ENCODE data around the gene RPS6KA2.

RPS6KA2 gene

GRCh38 chr6:166650824-166651807, 24.1 kb upstream of the RPS6KA2 start:
- TF ChIP-seq CTCF (IDR thresholded peaks at IDR 0.05; ENCODE audit: extremely low read depth, insufficient read depth, missing control alignments) = no peak
- DNase-seq (ENCODE audit: low spot score) = no peak
- in situ Hi-C loops (cut with MboI; ENCODE audit: low pct_unique_long_range_greater_than_20kb, low sequenced_read_pairs, unreplicated experiment) = no loop called here

- in situ Hi-C loops (cut with MboI; ENCODE audit: low pct_unique_long_range_greater_than_20kb, low sequenced_read_pairs, unreplicated experiment) = no loop called here
- no peak for DNase-seq (ENCODE audit: low spot score)
- TF ChIP-seq CTCF (IDR thresholded peaks at IDR 0.05; ENCODE audit: extremely low read depth, insufficient read depth, missing control alignments) = no peak
Measured at GRCh38 chr6:166650047-166650446, 23.0 kb upstream of the RPS6KA2 start.

- in situ Hi-C loops (cut with MboI; ENCODE audit: low pct_unique_long_range_greater_than_20kb, low sequenced_read_pairs, unreplicated experiment) = no loop called here
- no peak for DNase-seq (ENCODE audit: low spot score)
- no peak for TF ChIP-seq CTCF (IDR thresholded peaks at IDR 0.05; ENCODE audit: extremely low read depth, insufficient read depth, missing control alignments)
Measured at GRCh38 chr6:166648846-166649245, 21.8 kb upstream of the RPS6KA2 start.

- no peak for DNase-seq (ENCODE audit: low spot score)
- in situ Hi-C loops (cut with MboI; ENCODE audit: low pct_unique_long_range_greater_than_20kb, low sequenced_read_pairs, unreplicated experiment) = no loop called here
- TF ChIP-seq CTCF (IDR thresholded peaks at IDR 0.05; ENCODE audit: extremely low read depth, insufficient read depth, missing control alignments) = no peak
Measured at GRCh38 chr6:166647896-166648295, 20.8 kb upstream of the RPS6KA2 start.

GRCh38 chr6:166646716-166647115, 19.7 kb upstream of the RPS6KA2 start:
- in situ Hi-C loops (cut with MboI; ENCODE audit: low pct_unique_long_range_greater_than_20kb, low sequenced_read_pairs, unreplicated experiment) = no loop called here
- no peak for DNase-seq (ENCODE audit: low spot score)
- no peak for TF ChIP-seq CTCF (IDR thresholded peaks at IDR 0.05; ENCODE audit: extremely low read depth, insufficient read depth, missing control alignments)

GRCh38 chr6:166645896-166646295, 18.8 kb upstream of the RPS6KA2 start:
- in situ Hi-C loops (cut with MboI; ENCODE audit: low pct_unique_long_range_greater_than_20kb, low sequenced_read_pairs, unreplicated experiment) = no loop called here
- TF ChIP-seq CTCF (IDR thresholded peaks at IDR 0.05; ENCODE audit: extremely low read depth, insufficient read depth, missing control alignments) = no peak
- DNase-seq (ENCODE audit: low spot score) = no peak

Data from GM13977 (cell line).